SJSA1 (cell line): Measurements from ENCODE around the gene GNL2. TPM values are rescaled to one million over a fixed set of nuclear protein-coding genes. Genes with fewer than 3 reads are reported as not detected.
A peak's percentile ranks its signal among the peaks of the same experiment; 100 is the strongest.

ENCODE experiments used
- DNase-seq, 2 experiments: peaks; one replicate each; pipeline ENCODE4 v3.0.0-alpha.2; 2015 to 2020; ENCODE audit warnings: low spot score in 2 of 2, low read depth in 1 of 2
- H3K27ac ChIP-seq: fragments of 250-450 bp; sonication (Bioruptor Pico); 2 replicates; pipeline ENCODE4 v1.5.1; 2020; ENCODE audit warnings: mild to moderate bottlenecking, moderate library complexity
- H3K27me3 ChIP-seq: fragments of 250-450 bp; sonication (Bioruptor Pico); replicated peaks from 2 replicates; pipeline ENCODE4 v1.5.1; 2020; ENCODE audit warnings: mild to moderate bottlenecking, moderate library complexity
- H3K36me3 ChIP-seq: fragments of 250-450 bp; sonication (Bioruptor Pico); 2 replicates; pipeline ENCODE4 v1.5.1; 2020; ENCODE audit warnings: mild to moderate bottlenecking
- H3K4me1 ChIP-seq: fragments of 250-450 bp; sonication (Bioruptor Pico); replicated peaks from 2 replicates; pipeline ENCODE4 v1.6.1; 2021; ENCODE audit warnings: mild to moderate bottlenecking
- H3K4me3 ChIP-seq: fragments of 250-450 bp; sonication (Bioruptor Pico); 2 replicates; pipeline ENCODE4 v1.5.1; 2020; ENCODE audit warnings: mild to moderate bottlenecking
- H3K9me3 ChIP-seq: fragments of 250-450 bp; sonication (Bioruptor Pico); replicated peaks from 2 replicates; pipeline ENCODE4 v1.5.1; 2020; ENCODE audit warnings: mild to moderate bottlenecking
- total RNA-seq: library from RNA; depleted of rRNA; stranded (reverse); fragments of >200 nt; shearing (Covaris generic); gene quantifications from 2 replicates; pipeline ENCODE4 v1.2.3, GENCODE V29; 2014; rRNA removed

The GNL2 gene
- 69.5 and 71.1 TPM in 2 replicates for total RNA-seq

DNA sequence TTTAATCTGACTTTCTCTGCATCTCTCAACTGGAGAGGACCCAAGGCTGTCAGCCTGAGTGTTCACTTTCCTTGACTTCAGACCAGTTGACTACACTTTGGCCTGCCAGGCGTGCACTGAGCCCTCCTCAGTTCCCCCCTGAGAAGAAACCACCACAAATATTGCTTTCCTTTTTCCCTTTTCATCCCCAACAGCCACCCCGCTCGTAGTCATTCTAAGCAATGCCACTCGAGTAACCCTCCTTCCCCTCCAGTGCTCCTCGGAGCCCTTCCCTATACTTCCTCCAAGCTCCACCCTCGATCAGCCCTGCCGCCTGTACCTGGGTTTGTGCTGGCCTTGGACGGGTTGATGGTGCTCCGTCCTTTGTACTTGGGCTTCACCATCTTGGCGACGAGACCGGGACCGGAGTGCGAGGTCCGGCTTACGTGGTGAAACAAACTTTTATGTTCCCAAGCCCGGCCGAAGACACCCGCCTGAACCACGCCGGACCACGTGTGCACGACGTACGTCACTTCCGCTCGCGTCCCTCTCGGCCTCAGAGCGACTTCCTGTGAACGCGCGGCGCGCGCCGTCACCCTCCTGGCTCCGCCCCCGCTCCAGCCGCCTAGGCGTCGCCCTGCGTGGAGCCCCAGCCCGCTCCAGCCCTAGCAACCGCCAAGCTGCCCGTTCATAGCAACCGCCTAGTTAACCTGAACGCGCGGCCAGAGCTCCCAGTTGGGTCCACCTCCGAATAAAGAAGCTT, at the start of gene GNL2:
Gene GNL2 (minus strand): TSS at position 498 of the 742 bp plus-strand sequence. CDS start 115 bp downstream, at position 383.
- H3K9me3 ChIP-seq, result no peaks in the 10 kb centered on the region
- H3K27ac ChIP-seq, result peak within 1 kb of the TSS; percentile 63
- H3K27me3 ChIP-seq, result 0 out of 2 replicates have a peak, but pooled peaks cover 2% of the 10 kb centered on the region
- H3K4me3 ChIP-seq, result peak within 1 kb of the TSS; percentile 67
- peaks cover 41% of the 10 kb centered on the region for H3K36me3 ChIP-seq
- peaks cover 11% of the 10 kb centered on the region for H3K4me1 ChIP-seq
- peak; percentile 93 to 97 for DNase-seq

DNA sequence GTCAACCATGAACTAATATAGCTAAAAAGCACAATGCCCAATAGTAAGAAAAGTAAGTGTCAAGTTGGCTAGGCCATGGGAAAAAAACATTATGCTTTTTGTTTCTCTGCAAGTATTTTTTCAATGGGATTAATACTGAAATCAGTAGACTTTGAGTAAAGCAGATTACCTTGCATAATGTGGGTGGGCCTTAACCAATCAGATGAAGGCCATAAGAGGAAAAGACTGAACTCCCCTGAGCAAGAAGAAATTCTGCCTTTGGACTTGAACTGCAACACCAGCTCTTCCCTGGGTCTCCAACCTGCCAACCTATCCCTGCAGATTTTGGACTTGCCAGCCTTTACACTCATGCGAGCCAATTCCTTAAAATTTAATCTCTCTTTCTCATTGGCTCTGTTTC, 45.3 kb upstream of the GNL2 start:
- no peaks in the 10 kb centered on the region for H3K9me3 ChIP-seq
- DNase-seq, result no peak
- H3K27ac ChIP-seq, result no peak overlapping the region
- peaks cover 85% of the 10 kb centered on the region for H3K27me3 ChIP-seq
- no peaks in the 10 kb centered on the region for H3K36me3 ChIP-seq
- no peaks in the 10 kb centered on the region for H3K4me1 ChIP-seq
- H3K4me3 ChIP-seq, result no peak overlapping the region

DNA sequence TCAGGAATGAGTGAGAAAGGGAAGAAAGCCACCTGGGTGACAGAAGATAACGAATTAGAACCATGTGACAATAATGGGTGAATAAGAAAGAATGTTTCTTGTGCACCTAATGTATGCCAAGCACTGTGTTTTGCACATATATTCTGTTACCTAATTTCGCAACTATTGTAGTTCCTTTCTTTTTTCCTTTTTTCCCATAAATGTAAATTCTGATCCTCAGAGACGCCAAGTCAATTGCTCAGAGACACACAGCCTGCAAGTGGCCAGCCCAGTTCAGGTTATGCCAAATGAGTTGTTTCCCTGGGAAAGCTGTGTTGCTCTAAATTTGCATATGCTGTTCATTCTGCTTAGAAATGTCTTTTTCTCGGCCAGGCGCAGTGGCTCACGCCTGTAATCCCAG, 40.7 kb upstream of the GNL2 start:
- DNase-seq, result no peak
- Histone ChIP-seq H3K9me3 (no peaks in the 10 kb centered on the region), H3K36me3 (no peaks in the 10 kb centered on the region), H3K27ac (no peak overlapping the region), H3K27me3 (peaks cover 97% of the 10 kb centered on the region), H3K4me3 (no peak overlapping the region), H3K4me1 (peaks cover 5% of the 10 kb centered on the region)

DNA sequence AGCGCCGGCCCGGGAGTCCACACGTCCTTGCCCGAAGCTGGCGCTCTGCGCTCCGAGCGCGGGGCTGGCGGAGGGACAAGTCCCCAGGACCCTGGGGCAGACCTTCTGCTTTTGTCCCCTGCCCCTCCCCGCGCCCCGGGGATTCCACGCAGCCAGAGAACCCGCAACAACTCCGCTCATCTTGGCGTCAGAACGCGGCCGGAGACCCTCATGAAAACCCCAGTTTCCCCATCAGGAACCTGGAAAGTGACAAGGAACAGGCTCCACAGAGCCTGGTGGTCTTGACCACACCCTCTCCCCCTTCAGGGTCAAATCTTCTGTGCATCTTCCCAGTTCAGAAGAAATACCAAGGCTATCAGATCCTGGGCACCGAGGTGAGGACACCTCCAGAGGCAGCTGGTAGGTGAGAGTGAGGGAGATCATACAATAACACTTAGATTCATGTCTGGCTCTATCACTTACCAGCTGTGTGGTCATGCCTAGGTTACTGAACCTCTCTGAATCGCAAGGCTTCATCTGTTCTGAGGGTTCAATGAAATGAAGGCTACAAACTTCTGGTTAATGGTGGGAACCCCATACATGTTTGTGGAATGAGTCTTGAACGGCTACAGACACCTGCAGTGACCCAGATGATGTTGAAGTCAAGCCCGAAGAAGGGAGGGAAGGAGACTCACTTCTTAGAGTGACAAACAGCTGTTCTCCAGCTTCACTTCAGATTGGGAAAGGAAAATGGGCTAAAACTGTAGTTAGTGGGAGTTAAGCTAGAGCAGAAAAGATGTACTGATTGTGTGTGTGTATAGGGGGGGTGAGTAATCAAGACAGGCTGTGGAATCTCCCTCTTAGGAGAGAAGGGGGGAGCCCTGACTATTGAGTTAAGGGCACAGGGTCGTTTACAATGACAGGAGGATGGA, 39.5 kb upstream of the GNL2 start:
- DNase-seq, result no peak
- H3K4me1 ChIP-seq, result peaks cover 5% of the 10 kb centered on the region
- no peaks in the 10 kb centered on the region for H3K36me3 ChIP-seq
- H3K27ac ChIP-seq, result no peak overlapping the region
- H3K9me3 ChIP-seq, result no peaks in the 10 kb centered on the region
- H3K27me3 ChIP-seq, result peaks cover 97% of the 10 kb centered on the region
- H3K4me3 ChIP-seq, result no peak overlapping the region

DNA sequence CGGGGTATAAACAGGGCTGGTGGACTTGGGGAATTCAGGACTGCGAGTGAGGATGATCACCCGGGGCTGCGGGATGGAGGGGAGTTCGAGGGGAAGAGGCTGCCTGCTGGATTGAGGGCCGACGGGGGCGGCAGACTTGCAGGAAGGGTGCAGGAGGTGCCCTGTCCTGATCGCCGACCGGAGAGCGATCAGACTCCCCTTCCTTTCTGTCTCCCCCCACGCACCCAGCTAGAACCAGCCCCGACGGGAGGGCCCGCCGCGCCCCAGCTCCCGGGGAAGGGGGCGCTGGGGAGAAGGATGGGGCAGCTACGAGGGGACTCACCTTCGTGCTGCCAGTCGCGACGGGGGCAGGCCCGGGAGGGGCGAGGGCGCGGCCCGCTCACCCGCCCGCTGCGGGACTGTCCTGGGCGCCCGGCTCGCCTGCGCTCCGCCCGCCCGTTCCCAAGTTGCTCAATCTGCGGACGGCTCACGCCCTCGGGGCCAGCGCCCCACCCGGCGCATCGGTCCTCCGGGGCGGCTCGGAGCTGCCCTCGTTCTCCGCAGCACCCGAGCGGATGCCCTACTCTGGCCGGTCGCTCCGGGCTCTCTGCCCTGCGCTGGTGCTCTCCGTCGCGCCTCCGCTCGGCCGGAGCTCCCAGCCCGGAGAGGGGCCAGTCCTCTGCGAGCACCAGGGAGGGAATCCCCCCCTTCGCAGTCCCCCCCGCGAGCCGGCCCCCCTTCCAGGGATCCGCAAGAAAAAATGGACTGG, 38.7 kb upstream of the GNL2 start, which contains the start of gene RSPO1:
Gene RSPO1 (minus strand): TSS at position 649 of the 748 bp plus-strand sequence. CDS start 5,231 bp downstream, outside the sequence.
- Histone ChIP-seq H3K27me3 (peaks cover 100% of the 10 kb centered on the region), H3K4me3 (0 out of 2 replicates have a peak within 1 kb of the TSS, but pooled peaks have one; percentile 7)
- no peak for DNase-seq

DNA sequence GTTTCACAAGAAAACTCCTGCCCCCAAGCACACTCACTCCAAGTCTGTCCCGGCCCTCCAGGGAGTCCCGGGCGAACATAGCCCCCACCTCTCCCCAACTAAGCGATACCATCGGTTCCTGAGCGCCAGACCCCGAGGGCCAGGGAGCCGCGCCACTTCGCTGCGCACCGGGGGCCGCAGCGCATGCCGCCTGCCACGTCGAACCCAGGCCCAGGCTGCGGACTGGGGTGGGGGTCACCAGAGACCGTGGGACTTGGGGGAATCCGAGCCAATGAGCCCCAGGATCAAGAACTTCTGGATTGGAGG, 38.2 kb upstream of the GNL2 start:
- no peak overlapping the region for H3K4me3 ChIP-seq
- peaks cover 100% of the 10 kb centered on the region for H3K27me3 ChIP-seq
- H3K4me1 ChIP-seq, result peaks cover 5% of the 10 kb centered on the region
- no peaks in the 10 kb centered on the region for H3K9me3 ChIP-seq
- no peaks in the 10 kb centered on the region for H3K36me3 ChIP-seq
- H3K27ac ChIP-seq, result no peak overlapping the region
- no peak for DNase-seq

More for the DNA sequence above, 38.7 kb upstream of the GNL2 start, which contains the start of gene RSPO1:
- peaks cover 5% of the 10 kb centered on the region for H3K4me1 ChIP-seq
- H3K36me3 ChIP-seq, result no peaks in the 10 kb centered on the region
- H3K9me3 ChIP-seq, result no peaks in the 10 kb centered on the region
- no peak within 1 kb of the TSS for H3K27ac ChIP-seq

DNA sequence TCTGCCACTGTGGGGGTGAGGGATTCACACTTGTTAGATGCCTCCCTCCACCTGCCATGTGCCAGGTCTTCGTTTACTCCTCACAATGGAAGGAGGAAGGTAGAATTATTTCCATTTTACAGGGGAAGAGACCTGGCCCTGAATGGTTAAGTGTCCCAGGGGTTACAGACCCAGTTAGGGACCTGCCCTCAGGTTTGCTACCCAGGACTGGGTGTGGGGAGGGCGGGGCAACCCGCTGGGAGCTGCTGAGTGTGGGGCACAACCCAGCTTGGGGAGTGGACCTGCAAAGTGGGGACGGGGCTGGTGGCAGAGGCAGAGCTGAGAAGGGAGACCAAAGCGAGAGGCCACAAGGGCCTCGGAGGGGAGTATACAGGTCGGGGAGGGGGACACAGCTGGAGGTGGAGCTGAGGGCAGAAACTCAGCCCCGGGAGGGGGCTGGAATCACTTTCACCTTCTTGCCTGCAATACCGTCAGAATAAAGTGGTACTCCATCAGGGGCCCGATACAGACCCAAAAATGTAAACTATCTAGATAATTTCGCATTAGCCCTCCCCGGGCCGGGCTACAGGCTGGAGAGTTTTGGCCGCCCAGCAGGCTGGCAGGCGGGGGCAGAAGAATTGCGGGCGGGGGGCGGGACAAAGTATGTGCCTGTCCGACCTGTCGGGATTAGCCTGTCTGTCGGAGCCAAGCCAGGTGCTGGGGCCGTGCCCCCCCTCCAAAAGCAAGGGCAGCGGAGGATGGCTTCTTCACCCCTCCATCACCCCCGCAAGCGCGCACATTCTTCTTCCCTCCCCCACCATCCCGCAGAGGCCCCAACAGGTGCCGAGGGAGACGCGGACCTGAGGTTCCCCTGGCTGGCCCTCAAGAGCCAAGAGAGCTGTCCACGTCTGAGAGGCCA, 37.6 kb upstream of the GNL2 start:
- DNase-seq, result no peak
- peaks cover 5% of the 10 kb centered on the region for H3K4me1 ChIP-seq
- H3K27me3 ChIP-seq, result peaks cover 100% of the 10 kb centered on the region
- H3K4me3 ChIP-seq, result no peak overlapping the region
- H3K36me3 ChIP-seq, result no peaks in the 10 kb centered on the region
- H3K9me3 ChIP-seq, result no peaks in the 10 kb centered on the region
- H3K27ac ChIP-seq, result no peak overlapping the region

DNA sequence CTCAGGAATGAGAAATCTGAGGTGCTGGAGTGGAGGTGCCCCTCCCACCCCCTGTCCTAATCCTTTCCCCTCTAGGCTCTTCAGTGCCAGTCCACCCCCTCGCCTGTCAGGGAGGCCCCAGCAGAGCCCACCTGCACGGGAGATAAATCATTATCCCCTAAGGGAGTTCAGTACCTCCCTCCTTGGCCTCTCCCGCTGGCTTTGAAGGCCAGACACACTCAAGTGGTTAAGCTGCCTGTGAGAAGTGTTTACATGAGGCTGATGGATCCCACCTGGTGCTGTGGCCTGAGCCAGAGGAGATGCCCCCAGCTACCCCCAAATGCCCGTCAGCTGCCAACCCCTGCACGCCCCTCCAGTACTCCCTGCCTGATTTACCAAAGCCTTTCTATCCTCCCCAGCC, 35.3 kb upstream of the GNL2 start:
- H3K36me3 ChIP-seq, result no peaks in the 10 kb centered on the region
- H3K27ac ChIP-seq, result no peak overlapping the region
- no peak overlapping the region for H3K4me3 ChIP-seq
- H3K27me3 ChIP-seq, result peaks cover 91% of the 10 kb centered on the region
- DNase-seq, result no peak
- no peaks in the 10 kb centered on the region for H3K9me3 ChIP-seq
- peaks cover 5% of the 10 kb centered on the region for H3K4me1 ChIP-seq

DNA sequence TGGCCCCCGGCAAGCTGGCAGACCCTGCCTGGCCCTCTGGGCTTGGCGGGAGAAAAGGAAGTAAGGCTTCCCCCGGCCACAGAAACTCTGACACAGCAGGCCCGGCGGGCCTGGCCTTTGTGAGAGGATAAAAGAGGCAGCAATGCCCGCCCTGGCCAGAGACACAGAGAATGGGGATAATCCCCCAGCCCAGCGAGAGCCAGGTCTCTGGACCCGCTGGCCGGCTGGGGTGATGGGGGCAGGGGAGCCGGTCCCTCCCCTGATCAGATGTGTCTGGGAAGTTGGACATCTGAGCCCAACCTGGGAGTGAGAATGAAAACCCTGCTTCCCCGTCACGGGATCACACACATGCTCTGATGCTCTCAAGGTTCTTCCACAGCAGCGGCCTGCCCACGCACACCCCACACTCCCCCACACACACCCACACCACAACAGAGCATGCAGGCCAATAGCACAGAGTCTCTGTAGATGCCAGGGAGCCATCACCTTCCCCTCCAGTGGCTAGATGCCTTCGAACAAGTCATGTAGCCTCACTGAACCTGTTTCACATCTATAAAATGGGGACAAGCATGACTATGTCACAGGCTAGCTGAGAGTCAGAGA, 34.8 kb upstream of the GNL2 start:
- peaks cover 5% of the 10 kb centered on the region for H3K4me1 ChIP-seq
- H3K9me3 ChIP-seq, result no peaks in the 10 kb centered on the region
- H3K4me3 ChIP-seq, result no peak overlapping the region
- peaks cover 89% of the 10 kb centered on the region for H3K27me3 ChIP-seq
- no peak for DNase-seq
- H3K27ac ChIP-seq, result no peak overlapping the region
- H3K36me3 ChIP-seq, result no peaks in the 10 kb centered on the region

DNA sequence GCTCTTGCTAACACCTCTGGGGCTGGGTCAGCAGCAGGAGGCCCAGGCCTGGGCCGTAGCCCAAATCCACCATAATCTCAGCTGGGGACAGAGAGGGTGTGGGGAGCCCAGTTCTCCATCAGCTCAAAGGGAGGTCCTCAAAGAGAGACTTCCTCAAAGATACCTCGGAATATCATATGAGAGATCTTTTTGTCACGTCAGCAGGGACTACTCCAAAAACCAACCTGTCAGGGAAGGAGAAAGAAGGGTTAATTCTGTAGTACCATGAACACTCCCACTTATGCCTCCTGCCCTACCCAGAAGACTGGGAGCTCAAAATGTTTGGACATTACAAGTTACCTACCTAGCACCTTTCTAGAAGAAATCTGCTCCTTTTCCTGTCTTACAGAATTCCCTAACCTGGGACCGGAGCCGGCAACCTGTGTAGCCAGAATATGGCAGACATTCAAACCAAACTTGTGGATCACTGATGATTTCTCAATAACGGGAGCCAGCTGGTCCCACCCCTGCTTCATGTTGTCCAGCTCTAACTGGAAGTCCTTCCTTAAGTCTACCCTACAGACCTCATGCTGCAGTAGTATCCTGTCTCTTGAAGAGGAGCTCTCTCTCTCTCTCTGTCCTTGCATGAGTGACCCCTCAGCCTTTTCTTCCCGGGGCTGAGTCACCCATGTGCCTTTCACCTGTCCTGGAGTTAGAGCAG, 34.1 kb upstream of the GNL2 start:
- H3K27ac ChIP-seq, result no peak overlapping the region
- H3K4me3 ChIP-seq, result no peak overlapping the region
- no peaks in the 10 kb centered on the region for H3K9me3 ChIP-seq
- DNase-seq, result no peak
- H3K36me3 ChIP-seq, result no peaks in the 10 kb centered on the region
- peaks cover 87% of the 10 kb centered on the region for H3K27me3 ChIP-seq
- H3K4me1 ChIP-seq, result peaks cover 5% of the 10 kb centered on the region

DNA sequence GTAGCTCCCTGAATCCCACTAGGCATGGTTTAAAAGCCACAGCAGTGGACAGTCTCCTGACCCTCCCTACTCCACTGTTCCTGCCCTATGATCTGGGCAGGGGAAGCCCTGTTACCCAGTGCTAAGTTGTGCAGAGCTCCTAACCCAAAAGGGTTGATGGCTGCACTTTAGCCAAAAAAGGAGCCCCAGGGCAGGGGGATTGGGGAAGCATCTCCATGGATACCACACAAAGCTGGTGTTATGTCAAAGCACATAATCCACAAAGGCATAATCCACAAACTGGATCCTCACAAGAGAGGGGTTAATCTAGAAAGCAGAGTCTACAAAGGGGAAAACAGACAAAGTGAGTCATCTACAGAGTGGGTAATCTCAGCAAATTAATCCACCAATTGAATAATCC, 33.3 kb upstream of the GNL2 start:
- Histone ChIP-seq H3K9me3 (no peaks in the 10 kb centered on the region), H3K4me1 (no peaks in the 10 kb centered on the region), H3K4me3 (no peak overlapping the region), H3K27me3 (peaks cover 82% of the 10 kb centered on the region), H3K27ac (no peak overlapping the region), H3K36me3 (no peaks in the 10 kb centered on the region)
- DNase-seq, result no peak

DNA sequence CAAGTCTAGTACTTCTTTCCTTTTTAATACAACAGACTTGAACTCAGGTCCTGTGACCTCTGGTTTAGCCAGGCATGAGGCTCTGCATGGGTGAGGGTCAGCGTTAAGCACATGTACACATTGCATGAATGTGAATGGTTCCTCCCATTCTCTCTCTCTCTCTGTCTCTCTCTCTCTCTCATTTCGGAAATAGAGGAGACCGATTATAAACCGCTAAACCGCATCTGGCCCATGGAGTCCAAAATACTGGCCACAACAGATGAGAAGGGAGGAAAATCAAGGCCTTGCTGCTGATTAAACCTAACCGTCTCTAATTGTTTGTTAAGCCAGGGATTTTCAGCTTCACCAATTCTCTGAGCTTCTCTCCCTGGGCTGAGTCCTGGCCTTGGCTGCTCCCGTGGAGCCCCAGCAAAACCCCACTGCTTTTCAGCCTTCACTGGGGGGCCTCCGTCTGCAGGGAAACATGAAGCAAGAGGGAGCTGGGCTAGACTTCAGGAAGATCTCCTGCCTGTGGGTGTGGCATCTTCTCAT, 32.4 kb upstream of the GNL2 start:
- Histone ChIP-seq H3K9me3 (no peaks in the 10 kb centered on the region), H3K36me3 (no peaks in the 10 kb centered on the region), H3K27ac (no peak overlapping the region), H3K27me3 (peaks cover 78% of the 10 kb centered on the region), H3K4me1 (no peaks in the 10 kb centered on the region), H3K4me3 (no peak overlapping the region)
- no peak for DNase-seq
